Uterus (tissue), 4 donors: ENCODE measurements around the gene TAS2R5. TPM values are rescaled to one million over a fixed set of nuclear protein-coding genes. Genes with fewer than 3 reads are reported as not detected.
"Not testable (repeated sequence)": the region's sequence is repeated elsewhere in the genome, so short reads cannot be mapped to it uniquely, and the experiment has no call there.

Experiments
- DNase-seq, 2 donors: peaks; one replicate each; pipeline ENCODE4 v3.0.0-alpha.2; 2019 to 2020
- H3K27ac ChIP-seq, 2 donors: fragments of 200-600 bp; sonication (generic); 1 replicate in 1 of 2; 2 replicates in 1 of 2; pipeline ENCODE4 v1.5.1; 2016 to 2018
- H3K27me3 ChIP-seq, 2 donors: fragments of 200-600 bp; sonication (generic); one replicate each; pipeline ENCODE4 v1.5.1; 2018 to 2019; ENCODE audit warnings: control low read depth in 1 of 2
- H3K36me3 ChIP-seq, 2 donors: fragments of 200-600 bp; sonication (generic); one replicate each; pipeline ENCODE4 v1.5.1; 2019; ENCODE audit warnings: control low read depth in 1 of 2
- H3K4me1 ChIP-seq, 2 donors: fragments of 200-600 bp; sonication (generic); one replicate each; pipeline ENCODE4 v1.5.1; 2018 to 2019; ENCODE audit warnings: control low read depth in 1 of 2
- H3K4me3 ChIP-seq, 2 donors: fragments of 200-600 bp; sonication (generic); 1 replicate in 1 of 2; 2 replicates in 1 of 2; pipeline ENCODE4 v1.5.1; 2018 to 2019; ENCODE audit warnings: mild to moderate bottlenecking in 1 of 2
- H3K9me3 ChIP-seq, 2 donors: fragments of 200-600 bp; sonication (generic); one replicate each; pipeline ENCODE4 v1.5.1; 2019; ENCODE audit warnings: control low read depth in 1 of 2
- POLR2A ChIP-seq, 2 donors: fragments of 450-650 bp; IDR thresholded peaks; one replicate each; pipeline ENCODE4 v1.6.1; 2016; ENCODE audit warnings: antibody characterized with exemption in 2 of 2, mild to moderate bottlenecking in 1 of 2, moderate library complexity in 1 of 2
- intact Hi-C: fragments of 100-400 bp; cut with DNase I; formaldehyde crosslinking; loops from one replicate; pipeline ENCODE4 v1.15.1; 2023; ENCODE audit warnings: low total_unique reads
- total RNA-seq, 4 donors: library from RNA; depleted of rRNA in 3 of 4; stranded (reverse); fragments of >200 nt in 3 of 4; gene quantifications; one replicate each; pipeline versions ENCODE4 v1.1.0 to v1.2.4, GENCODE V29; 2014 to 2023
- TF ChIP-seq, protein P1 (sequence below), 4 experiments: fragments of 200-600 bp in 2 of 4; fragments of 450-650 bp in 2 of 4; sonication (generic) in 2 of 4; IDR thresholded peaks; one replicate each; pipeline ENCODE4 v1.5.1; 2016 to 2019; ENCODE audit warnings: antibody characterized with exemption in 4 of 4, mild to moderate bottlenecking in 2 of 4, moderate library complexity in 1 of 4
- donor health status: DM: yes; HTN: yes; CAD: no.

The TAS2R5 gene
- total RNA-seq, 4 donors from 2014 or later, result 1.8 to 12.0 (median 5.6) TPM

DNA sequence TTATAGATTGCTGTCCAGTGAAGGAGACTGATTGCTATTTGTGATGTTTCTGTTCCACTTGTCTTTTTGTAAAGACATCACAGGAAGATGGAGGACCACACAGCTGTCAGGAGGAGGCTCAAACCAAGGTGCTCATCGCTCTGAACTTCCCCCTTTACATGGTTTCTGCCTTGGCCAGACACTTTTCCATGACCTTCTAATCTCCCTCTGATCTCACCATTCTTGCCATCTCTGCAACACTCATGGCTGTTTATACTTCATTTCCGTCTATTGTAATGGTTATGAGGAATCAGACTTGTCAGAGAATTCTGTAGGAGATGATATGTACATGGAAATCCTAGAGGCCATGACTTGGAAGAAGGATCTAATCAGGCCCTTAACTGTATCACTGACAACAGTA lies 1.7 kb upstream of the TAS2R5 start:
- H3K4me3 ChIP-seq, result no peak overlapping the region
- TF ChIP-seq, protein P1, sequence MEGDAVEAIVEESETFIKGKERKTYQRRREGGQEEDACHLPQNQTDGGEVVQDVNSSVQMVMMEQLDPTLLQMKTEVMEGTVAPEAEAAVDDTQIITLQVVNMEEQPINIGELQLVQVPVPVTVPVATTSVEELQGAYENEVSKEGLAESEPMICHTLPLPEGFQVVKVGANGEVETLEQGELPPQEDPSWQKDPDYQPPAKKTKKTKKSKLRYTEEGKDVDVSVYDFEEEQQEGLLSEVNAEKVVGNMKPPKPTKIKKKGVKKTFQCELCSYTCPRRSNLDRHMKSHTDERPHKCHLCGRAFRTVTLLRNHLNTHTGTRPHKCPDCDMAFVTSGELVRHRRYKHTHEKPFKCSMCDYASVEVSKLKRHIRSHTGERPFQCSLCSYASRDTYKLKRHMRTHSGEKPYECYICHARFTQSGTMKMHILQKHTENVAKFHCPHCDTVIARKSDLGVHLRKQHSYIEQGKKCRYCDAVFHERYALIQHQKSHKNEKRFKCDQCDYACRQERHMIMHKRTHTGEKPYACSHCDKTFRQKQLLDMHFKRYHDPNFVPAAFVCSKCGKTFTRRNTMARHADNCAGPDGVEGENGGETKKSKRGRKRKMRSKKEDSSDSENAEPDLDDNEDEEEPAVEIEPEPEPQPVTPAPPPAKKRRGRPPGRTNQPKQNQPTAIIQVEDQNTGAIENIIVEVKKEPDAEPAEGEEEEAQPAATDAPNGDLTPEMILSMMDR (IDR thresholded peaks at IDR 0.05), result no peak
- TF ChIP-seq POLR2A (IDR thresholded peaks at IDR 0.05), result no peak
- H3K27ac ChIP-seq, result no peak overlapping the region
- intact Hi-C loops, result no loop called here
- H3K27me3 ChIP-seq, result no peaks in the 10 kb centered on the region
- no peaks in the 10 kb centered on the region for H3K4me1 ChIP-seq
- H3K9me3 ChIP-seq, result no peaks in the 10 kb centered on the region
- no peaks in the 10 kb centered on the region for H3K36me3 ChIP-seq
- no peak for DNase-seq

DNA sequence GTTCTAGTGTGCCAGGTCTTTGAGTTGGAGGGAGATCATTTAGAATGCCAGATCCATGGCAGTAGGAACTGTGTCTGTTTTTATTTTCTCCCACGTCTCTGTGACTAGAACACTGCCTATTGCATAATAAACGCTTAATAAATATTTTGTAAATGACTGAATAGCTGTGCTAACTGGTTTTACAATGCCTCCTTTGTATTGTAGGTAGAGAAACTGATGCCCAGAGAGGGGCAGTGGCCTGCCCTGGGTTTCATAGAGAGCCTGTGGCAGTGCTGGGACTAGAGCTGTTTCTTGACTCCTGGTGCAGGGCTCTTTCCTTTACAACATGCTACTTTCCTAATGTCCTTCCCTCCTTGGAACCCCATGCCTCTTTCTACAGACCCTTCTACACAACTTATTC lies 2.5 kb downstream of the TAS2R5 start:
- DNase-seq, result no peak
- no peak for TF ChIP-seq POLR2A (IDR thresholded peaks at IDR 0.05)
- no peaks in the 10 kb centered on the region for H3K36me3 ChIP-seq
- no peaks in the 10 kb centered on the region for H3K27me3 ChIP-seq
- H3K9me3 ChIP-seq, result no peaks in the 10 kb centered on the region
- no peak overlapping the region for H3K4me3 ChIP-seq
- H3K4me1 ChIP-seq, result no peaks in the 10 kb centered on the region
- intact Hi-C loops, result no loop called here
- H3K27ac ChIP-seq, result no peak overlapping the region

DNA sequence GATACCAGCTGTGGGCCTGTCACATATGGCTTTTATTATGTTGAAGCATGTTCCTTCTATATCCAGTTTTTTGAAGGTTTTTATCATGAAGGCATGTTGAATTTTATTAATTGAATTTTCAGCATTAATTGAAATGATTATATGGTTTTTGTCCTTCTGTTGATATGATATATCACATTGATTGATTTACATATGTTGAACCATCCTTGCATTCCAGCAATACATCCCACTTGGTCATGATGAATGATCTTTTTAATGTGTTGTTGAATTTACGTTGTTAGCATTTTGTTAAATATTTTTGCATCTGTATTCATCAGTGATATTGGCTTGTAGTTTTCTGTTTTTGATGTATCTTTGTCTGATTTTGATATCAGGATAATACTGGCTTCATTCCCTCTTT lies 30.1 kb downstream of the TAS2R5 start:
- Histone ChIP-seq H3K27me3 (no peaks in the 10 kb centered on the region), H3K36me3 (no peaks in the 10 kb centered on the region), H3K4me3 (no peak overlapping the region), H3K4me1 (no peaks in the 10 kb centered on the region), H3K9me3 (peaks cover 0 to 16% of the 10 kb centered on the region in 2 donors), H3K27ac (no peak overlapping the region)
- no peak for TF ChIP-seq POLR2A (IDR thresholded peaks at IDR 0.05)
- TF ChIP-seq, protein P1 (IDR thresholded peaks at IDR 0.05), result no peak
- no peak for DNase-seq
- intact Hi-C loops, result no loop called here

DNA sequence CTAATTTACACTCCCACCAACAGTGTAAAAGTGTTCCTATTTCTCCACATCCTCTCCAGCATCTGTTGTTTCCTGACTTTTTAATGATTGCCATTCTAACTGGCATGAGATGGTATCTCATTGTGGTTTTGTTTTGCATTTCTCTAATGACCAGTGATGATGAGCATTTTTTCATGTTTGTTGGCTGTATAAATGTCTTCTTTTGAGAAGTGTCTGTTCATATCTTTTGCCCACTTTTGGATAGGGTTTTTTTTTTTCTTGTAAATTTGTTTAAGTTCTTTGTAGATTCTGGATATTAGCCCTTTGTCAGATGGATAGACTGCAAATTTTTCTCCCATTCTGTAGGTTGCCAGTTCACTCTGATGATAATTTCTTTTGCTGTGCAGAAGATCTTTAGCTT lies 32.4 kb downstream of the TAS2R5 start:
- H3K36me3 ChIP-seq, H3K4me3 ChIP-seq, H3K4me1 ChIP-seq, H3K27me3 ChIP-seq, H3K27ac ChIP-seq, DNase-seq, intact Hi-C loops: not testable (repeated sequence)
- H3K9me3 ChIP-seq, result peaks cover 0 to 16% of the 10 kb centered on the region in 2 donors

DNA sequence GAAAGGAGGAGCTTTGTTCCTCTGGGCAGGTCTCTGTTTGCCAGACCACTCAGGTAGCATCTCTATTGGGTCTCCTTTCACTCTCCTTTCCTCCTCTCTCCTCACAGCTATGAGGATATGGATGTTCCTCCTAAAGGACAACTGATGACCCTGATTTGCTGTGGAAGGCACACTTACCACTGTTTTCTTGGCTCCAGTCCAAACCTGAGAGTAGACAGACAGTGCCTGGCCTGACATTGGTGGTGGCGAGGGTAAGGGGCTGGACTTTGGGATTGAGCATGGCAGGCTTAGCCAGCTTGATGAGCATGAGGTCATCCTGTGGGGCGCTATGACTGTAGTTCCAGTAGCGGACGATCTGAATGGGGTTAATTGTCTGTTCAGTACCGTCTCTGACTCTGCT lies 47.7 kb downstream of the TAS2R5 start:
- Histone ChIP-seq H3K36me3 (no peaks in the 10 kb centered on the region), H3K9me3 (no peaks in the 10 kb centered on the region), H3K4me1 (no peaks in the 10 kb centered on the region), H3K4me3 (no peak overlapping the region), H3K27me3 (no peaks in the 10 kb centered on the region), H3K27ac (no peak overlapping the region)
- TF ChIP-seq, protein P1 (IDR thresholded peaks at IDR 0.05), result no peak
- TF ChIP-seq POLR2A (IDR thresholded peaks at IDR 0.05), result no peak
- intact Hi-C loops, result no loop called here
- no peak for DNase-seq

DNA sequence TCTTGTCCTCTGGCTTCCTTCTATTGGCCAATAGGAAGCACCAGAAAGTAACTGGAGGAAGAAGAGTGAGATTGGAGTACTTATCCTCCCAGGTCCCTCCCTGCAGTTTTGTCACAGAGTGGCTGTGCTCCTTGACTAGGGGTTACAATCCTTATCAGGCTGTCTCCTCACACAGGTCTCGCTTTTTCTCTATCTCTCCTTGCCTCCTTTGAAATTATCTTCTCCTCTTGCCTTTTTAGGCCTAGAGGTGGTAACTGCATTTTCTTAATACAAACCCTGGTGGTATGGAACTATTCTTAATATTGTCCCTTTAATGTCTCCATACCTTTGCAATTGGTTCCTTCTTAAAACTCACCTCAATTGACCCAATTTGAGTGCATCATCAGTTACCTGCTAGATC lies 48.6 kb downstream of the TAS2R5 start:
- intact Hi-C loops, result no loop called here
- DNase-seq, result no peak
- TF ChIP-seq, protein P1 (IDR thresholded peaks at IDR 0.05), result no peak
- TF ChIP-seq POLR2A (IDR thresholded peaks at IDR 0.05), result no peak
- no peak overlapping the region for H3K4me3 ChIP-seq
- H3K9me3 ChIP-seq, result no peaks in the 10 kb centered on the region
- no peaks in the 10 kb centered on the region for H3K36me3 ChIP-seq
- no peak overlapping the region for H3K27ac ChIP-seq
- no peaks in the 10 kb centered on the region for H3K27me3 ChIP-seq
- no peaks in the 10 kb centered on the region for H3K4me1 ChIP-seq
